Cardiac septum (tissue), 1 donor: Measurements from ENCODE around the gene CELSR2. TPM values are rescaled to one million over a fixed set of nuclear protein-coding genes. Genes with fewer than 3 reads are reported as not detected.
A peak's percentile ranks its signal among the peaks of the same experiment; 100 is the strongest.

ENCODE experiments used
- DNase-seq: peaks from one replicate; pipeline ENCODE4 v3.0.0-alpha.2; 2020; ENCODE audit warnings: low spot score
- intact Hi-C: fragments of 100-400 bp; cut with DNase I; formaldehyde crosslinking; loops from one replicate; pipeline ENCODE4 v1.14.0; 2022
- total RNA-seq: library from RNA; stranded (reverse); fragmentation: NEBNext Ultra II Directional; extraction: Animal tissue kit (Norgen Biotek cat#: 25700); gene quantifications from one replicate; pipeline ENCODE4 v1.2.1, GENCODE V29; 2021
- donor health status: DM: no; HTN: no; CAD: no.

CELSR2 gene
- total RNA-seq, 1 donor from 2014 or later: 7.1 TPM

GRCh38 chr1:109248444-109248796 is 919 bp upstream of the CELSR2 start:
- intact Hi-C loops: no loop called here

DNA sequence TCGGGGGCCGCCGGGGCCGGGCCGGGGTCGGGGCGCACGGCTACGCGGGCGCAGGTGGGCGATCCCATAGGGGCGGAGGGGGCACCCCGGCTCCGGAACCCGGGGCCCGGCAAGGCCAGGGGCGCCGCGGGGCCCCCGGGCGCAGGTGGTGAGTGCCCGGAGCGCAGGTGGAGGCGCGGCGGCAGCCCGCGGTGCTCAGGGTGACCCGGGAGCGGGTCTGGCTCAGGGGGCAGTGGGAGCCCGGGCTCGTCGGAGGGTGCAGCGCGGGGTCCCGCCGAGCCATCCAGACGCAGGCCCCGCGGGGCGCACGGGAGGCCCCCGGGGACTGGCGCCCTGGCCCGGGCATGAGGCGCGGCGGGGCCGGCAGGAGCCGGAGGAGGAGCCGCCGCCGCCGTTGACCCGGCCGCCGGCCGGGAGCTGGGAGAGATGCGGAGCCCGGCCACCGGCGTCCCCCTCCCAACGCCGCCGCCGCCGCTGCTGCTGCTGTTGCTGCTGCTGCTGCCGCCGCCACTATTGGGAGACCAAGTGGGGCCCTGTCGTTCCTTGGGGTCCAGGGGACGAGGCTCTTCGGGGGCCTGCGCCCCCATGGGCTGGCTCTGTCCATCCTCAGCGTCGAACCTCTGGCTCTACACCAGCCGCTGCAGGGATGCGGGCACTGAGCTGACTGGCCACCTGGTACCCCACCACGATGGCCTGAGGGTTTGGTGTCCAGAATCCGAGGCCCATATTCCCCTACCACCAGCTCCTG is 489 bp downstream of the CELSR2 start:
- no peak for DNase-seq
- intact Hi-C loops: no loop called here

More at GRCh38 chr1:109248444-109248796, 919 bp upstream of the CELSR2 start:
- peak; percentile 51 for DNase-seq

DNA sequence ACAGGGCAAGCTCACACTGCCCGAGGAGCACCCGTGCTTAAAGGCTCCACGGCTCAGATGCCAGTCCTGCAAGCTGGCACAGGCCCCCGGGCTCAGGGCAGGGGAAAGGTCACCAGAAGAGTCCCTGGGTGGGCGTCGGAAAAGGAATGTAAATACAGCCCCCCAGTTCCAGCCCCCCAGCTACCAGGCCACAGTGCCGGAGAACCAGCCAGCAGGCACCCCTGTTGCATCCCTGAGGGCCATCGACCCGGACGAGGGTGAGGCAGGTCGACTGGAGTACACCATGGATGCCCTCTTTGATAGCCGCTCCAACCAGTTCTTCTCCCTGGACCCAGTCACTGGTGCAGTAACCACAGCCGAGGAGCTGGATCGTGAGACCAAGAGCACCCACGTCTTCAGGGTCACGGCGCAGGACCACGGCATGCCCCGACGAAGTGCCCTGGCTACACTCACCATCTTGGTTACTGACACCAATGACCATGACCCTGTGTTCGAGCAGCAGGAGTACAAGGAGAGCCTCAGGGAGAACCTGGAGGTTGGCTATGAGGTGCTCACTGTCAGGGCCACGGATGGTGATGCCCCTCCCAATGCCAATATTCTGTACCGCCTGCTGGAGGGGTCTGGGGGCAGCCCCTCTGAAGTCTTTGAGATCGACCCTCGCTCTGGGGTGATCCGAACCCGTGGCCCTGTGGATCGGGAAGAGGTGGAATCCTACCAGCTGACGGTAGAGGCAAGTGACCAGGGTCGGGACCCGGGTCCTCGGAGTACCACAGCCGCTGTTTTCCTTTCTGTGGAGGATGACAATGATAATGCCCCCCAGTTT is 1.3 kb downstream of the CELSR2 start:
- no peak for DNase-seq

DNA sequence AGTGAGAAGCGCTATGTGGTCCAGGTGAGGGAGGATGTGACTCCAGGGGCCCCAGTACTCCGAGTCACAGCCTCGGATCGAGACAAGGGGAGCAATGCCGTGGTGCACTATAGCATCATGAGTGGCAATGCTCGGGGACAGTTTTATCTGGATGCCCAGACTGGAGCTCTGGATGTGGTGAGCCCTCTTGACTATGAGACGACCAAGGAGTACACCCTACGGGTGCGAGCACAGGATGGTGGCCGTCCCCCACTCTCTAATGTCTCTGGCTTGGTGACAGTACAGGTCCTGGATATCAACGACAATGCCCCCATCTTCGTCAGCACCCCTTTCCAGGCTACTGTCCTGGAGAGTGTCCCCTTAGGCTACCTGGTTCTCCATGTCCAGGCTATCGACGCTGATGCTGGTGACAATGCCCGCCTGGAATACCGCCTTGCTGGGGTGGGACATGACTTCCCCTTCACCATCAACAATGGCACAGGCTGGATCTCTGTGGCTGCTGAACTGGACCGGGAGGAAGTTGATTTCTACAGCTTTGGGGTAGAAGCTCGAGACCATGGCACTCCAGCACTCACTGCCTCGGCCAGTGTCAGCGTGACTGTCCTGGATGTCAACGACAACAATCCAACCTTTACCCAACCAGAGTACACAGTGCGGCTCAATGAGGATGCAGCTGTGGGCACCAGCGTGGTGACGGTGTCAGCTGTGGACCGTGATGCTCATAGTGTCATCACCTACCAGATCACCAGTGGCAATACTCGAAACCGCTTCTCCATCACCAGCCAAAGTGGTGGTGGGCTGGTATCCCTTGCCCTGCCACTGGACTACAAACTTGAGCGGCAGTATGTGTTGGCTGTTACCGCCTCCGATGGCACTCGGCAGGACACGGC is 2.2 kb downstream of the CELSR2 start:
- intact Hi-C loops: no loop called here

More for the DNA sequence above, 1.3 kb downstream of the CELSR2 start:
- intact Hi-C loops: no loop called here

DNA sequence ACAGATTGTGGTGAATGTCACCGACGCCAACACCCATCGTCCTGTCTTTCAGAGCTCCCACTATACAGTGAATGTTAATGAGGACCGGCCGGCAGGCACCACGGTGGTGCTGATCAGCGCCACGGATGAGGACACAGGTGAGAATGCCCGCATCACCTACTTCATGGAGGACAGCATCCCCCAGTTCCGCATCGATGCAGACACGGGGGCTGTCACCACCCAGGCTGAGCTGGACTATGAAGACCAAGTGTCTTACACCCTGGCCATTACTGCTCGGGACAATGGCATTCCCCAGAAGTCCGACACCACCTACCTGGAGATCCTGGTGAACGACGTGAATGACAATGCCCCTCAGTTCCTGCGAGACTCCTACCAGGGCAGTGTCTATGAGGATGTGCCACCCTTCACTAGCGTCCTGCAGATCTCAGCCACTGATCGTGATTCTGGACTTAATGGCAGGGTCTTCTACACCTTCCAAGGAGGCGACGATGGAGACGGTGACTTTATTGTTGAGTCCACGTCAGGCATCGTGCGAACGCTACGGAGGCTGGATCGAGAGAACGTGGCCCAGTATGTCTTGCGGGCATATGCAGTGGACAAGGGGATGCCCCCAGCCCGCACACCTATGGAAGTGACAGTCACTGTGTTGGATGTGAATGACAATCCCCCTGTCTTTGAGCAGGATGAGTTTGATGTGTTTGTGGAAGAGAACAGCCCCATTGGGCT is 3.0 kb downstream of the CELSR2 start:
- DNase-seq: no peak
- intact Hi-C loops: no loop called here

More for the DNA sequence above, 2.2 kb downstream of the CELSR2 start:
- DNase-seq: no peak

DNA sequence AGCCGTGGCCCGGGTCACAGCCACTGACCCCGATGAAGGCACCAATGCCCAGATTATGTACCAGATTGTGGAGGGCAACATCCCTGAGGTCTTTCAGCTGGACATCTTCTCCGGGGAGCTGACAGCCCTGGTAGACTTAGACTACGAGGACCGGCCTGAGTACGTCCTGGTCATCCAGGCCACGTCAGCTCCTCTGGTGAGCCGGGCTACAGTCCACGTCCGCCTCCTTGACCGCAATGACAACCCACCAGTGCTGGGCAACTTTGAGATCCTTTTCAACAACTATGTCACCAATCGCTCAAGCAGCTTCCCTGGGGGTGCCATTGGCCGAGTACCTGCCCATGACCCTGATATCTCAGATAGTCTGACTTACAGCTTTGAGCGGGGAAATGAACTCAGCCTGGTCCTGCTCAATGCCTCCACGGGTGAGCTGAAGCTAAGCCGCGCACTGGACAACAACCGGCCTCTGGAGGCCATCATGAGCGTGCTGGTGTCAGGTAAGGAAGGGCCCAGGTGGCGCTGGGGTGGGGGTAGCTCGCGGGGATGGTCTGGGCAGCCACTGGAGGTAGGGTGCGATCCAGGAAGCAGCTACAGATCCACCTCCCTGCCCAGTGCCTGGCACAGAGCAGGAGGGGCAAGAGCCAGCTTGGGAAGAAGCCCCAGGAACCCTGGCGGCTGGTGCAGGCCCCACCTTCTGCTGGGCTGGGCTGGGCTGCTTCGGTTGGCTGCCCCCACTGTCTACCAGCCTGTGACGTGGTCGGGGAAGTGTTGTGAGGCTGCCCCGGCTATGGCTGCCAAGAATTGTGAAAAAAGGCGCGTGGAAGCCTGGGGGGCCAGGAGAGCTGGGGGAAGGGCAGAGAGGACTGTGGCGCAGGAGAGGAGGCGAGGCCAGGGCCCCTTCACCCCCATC is 3.8 kb downstream of the CELSR2 start:
- no peak for DNase-seq
- intact Hi-C loops: no loop called here

DNA sequence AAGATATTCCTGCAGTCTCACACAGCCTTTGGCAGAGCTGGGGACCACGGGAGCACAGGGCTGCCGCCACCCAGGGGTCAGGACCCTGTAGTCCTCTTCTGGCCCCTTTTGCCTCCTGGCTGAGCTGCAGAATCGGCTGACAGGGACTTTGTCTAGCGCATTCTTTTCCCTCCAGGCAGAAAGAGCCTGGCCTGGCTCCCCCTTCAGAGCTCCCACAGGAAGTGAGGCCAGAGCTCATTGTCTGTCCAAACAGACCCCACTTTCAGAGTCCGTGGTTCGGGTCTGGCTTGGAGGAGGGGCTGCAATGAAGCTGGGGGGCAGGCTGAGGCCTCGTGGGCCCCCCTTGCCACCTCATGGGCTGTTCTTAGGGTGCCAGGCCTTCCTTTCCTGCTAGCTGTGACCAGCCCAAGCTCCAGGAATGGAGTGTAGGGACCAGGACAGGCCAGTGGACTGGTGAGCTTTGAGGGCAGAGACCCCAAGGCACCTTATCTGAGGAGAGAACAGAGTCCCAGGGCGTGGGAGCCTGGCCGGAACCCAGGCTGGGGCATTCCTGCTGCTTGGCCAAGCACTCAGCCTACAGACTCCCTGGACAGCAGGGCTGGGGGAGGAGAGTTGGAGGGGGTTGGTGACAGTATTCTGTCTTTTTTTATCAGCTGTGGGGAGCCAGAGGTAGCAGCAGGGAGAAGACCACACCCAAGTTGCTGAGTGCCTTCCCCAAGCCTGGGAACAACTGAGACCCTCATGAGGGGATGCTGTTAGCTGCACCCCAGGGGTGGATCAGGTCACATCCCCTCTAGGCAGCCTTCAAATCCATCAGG is 4.7 kb downstream of the CELSR2 start:
- intact Hi-C loops: no loop called here
- peak; percentile 71 for DNase-seq

DNA sequence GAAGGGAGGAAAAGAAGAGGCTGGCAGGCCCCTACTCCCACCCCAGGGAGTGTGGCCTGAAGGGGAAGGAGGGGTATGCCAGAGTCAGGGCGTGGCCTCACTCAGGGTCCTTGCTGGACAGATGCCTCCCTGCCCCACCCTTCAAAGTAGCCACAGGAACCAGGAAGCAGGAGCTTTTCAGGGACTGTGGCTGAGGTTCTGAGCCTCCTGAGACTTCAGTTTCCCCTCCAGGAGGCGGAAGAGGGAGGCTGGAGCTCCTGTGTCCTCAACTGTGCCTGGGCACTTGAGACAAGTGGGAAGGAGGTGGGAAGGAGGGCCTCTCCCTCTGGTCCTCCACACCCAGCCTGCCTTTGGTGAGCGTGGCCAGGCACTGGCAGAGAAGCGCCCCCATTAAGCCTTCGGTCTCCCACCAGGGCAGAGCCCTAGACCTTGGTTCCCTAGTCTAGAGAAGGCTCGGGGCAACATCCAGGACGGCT is 5.3 kb downstream of the CELSR2 start:
- DNase-seq: peak; percentile 66
- intact Hi-C loops: no loop called here

- intact Hi-C loops: no loop called here
- peak; percentile 54 for DNase-seq
These were observed 5.8 kb downstream of the CELSR2 start for GRCh38 chr1:109255097-109255651.

GRCh38 chr1:109255678-109256077 is 6.3 kb downstream of the CELSR2 start:
- no peak for DNase-seq
- intact Hi-C loops: no loop called here

DNA sequence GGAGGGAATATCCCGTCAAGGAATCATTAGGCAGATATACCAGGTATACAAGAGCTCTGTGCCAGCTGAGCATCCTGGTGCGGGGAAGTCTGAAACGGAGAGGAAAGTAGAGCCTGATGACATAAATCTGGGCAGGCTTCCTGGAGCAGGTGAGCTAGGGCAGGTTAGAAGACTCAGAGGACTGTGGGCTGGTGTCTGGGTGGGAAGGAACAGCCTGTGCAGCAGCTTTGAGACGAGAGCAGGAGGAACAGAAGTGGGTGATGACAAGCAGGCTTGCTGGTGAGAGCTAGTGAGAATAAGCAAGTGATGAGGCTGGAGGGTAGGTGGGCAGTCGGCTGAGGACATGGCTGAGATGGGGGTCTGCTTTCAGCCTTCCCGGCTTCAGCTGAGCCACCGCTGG is 6.7 kb downstream of the CELSR2 start:
- DNase-seq: no peak

GRCh38 chr1:109256971-109257681 is 7.8 kb downstream of the CELSR2 start:
- intact Hi-C loops: no loop called here
- DNase-seq: no peak

More for the DNA sequence above, 6.7 kb downstream of the CELSR2 start:
- intact Hi-C loops: no loop called here

DNA sequence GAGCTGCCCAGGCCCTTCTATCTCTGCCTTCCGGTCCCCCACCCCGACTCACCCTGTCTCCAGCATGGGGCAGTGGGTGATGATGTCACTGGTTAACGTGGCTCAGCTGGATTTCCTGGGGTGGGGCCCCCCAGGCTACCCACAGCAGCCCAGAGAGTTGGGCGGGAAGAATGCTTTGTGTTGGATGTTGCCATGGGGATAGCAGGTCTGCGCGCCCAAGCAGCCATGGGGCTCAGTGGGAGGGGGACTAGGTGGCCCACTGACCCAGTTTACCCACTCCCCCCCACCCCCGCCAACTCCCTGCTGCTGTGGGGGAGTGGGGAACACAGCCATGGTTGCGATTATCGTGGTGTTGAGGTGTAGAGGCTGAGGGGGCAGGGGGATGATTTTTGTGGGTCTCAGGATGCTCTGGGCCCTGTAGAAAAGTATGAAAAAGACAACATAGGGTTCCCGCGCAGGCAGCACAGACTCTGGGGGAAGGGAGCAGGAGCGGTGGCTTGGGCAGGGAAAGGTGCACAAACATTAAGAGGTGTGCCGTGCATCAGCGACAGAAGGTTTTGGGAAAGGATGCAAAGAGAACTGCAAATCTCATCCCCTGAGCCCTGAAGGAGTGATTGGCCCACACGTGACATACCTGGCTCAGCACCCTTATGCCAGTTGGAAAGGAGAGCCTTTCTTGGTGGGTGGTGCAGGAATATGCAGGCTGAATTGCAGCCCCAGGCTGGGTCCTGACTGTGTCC is 8.5 kb downstream of the CELSR2 start:
- intact Hi-C loops: no loop called here
- no peak for DNase-seq

DNA sequence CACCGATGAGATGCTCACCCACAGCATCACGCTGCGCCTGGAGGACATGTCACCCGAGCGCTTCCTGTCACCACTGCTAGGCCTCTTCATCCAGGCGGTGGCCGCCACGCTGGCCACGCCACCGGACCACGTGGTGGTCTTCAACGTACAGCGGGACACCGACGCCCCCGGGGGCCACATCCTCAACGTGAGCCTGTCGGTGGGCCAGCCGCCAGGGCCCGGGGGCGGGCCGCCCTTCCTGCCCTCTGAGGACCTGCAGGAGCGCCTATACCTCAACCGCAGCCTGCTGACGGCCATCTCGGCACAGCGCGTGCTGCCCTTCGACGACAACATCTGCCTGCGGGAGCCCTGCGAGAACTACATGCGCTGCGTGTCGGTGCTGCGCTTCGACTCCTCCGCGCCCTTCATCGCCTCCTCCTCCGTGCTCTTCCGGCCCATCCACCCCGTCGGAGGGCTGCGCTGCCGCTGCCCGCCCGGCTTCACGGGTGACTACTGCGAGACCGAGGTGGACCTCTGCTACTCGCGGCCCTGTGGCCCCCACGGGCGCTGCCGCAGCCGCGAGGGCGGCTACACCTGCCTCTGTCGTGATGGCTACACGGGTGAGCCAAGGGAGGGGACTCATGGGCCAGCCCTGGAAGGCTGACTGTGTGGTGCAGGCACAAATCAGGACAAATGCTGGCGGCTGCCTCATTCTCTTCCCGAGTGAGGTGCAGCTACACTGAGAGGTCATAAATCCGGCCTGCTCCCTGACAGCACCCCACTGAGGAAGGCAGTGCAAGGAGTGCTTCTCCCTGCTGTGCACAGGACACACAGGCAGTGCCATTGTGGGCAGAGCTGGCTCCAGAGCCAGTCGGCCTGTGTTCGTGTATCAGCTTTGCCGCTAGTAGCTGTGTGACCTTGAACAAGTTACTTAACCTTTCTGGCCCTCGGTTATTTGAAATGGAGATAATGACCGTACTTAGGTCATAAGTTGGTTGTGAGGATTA is 9.4 kb downstream of the CELSR2 start:
- intact Hi-C loops: no loop called here
- no peak for DNase-seq
